GM08714 (cell line): Measurements from ENCODE around the gene DAPK2.
A peak's percentile ranks its signal among the peaks of the same experiment; 100 is the strongest.
"Not testable (repeated sequence)": the region's sequence is repeated elsewhere in the genome, so short reads cannot be mapped to it uniquely, and the experiment has no call there.

Experiments used
- H3K4me3 ChIP-seq: fragments of 200-500 bp; sonication (Bioruptor generic); 2 replicates; pipeline ENCODE4 v1.5.1; 2014; ENCODE audit warnings: mild to moderate bottlenecking, low read length, inconsistent platforms
- ZNF274 ChIP-seq: IDR thresholded peaks from 2 replicates; pipeline ENCODE4 v1.6.1; 2012; ENCODE audit warnings: mild to moderate bottlenecking, low read depth, low read length

DAPK2 gene

DNA sequence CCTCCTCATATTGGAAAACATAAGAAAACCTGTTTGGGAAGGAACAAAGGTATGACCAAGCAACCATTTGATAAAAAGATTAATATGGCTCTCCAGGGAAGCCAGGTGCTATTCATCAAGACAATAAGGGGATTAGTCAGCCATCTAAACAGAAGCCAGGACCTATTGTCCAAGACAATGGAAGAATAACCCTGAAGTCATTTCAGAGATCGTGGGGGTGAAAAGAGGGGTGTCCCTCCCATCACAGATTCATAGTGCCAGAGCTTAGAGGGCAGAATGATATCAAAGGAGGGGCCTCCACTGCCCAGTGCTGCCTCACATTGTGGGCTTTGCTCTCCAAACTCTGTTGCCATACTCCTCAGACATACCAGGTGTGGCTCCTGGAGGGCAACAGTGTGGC lies 73.5 kb downstream of the DAPK2 start:
- TF ChIP-seq ZNF274 = no peak
- no peak overlapping the region for H3K4me3 ChIP-seq

DNA sequence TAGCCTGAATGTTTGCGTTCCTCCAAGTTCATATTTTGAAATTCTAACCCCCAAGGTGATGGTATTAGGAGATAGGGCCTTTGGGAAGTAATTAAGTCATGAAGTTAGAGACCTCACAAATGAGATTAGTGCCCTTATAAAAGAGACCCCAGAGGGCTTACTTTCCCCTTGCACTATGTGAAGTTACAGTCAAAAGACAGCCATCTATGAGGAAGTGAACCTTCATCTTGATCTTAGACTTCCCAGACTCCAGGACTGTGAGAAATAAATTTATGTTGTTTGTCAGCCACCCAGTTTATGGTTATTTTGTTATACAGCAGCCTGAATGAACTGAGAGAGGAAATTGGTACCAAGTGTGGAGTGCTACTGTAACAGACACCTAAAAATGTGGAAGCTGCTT lies 74.4 kb downstream of the DAPK2 start:
- H3K4me3 ChIP-seq = no peak overlapping the region; the same call in 1 of the 2 replicates
- TF ChIP-seq ZNF274 = no peak

DNA sequence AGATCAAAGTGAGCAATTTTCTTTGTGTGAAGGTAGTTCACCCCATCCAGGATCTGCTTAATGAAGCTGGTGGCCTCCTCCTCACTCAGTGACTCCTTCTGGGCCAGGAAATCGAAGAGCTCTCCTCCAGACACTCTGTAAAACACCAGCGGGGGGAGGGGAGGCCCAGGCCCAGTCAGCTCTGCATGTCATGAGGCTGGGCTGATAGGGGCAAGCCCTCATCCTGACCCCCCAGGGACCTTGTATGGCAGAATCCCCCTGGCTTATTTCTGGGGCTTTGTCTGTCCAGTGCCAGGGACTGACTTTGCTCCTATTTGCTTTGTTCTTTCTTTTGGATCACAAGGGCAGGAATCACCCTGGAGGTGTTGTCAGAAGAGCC lies 74.9 kb downstream of the DAPK2 start:
- H3K4me3 ChIP-seq = peak overlapping the region; percentile 2; the same call in 1 of the 2 replicates
- TF ChIP-seq ZNF274 = no peak

GRCh38 chr15:63970621-63971426 lies 75.5 kb downstream of the DAPK2 start:
- no peak for TF ChIP-seq ZNF274
- peak overlapping the region; percentile 25; the same call in 1 of the 2 replicates for H3K4me3 ChIP-seq

DNA sequence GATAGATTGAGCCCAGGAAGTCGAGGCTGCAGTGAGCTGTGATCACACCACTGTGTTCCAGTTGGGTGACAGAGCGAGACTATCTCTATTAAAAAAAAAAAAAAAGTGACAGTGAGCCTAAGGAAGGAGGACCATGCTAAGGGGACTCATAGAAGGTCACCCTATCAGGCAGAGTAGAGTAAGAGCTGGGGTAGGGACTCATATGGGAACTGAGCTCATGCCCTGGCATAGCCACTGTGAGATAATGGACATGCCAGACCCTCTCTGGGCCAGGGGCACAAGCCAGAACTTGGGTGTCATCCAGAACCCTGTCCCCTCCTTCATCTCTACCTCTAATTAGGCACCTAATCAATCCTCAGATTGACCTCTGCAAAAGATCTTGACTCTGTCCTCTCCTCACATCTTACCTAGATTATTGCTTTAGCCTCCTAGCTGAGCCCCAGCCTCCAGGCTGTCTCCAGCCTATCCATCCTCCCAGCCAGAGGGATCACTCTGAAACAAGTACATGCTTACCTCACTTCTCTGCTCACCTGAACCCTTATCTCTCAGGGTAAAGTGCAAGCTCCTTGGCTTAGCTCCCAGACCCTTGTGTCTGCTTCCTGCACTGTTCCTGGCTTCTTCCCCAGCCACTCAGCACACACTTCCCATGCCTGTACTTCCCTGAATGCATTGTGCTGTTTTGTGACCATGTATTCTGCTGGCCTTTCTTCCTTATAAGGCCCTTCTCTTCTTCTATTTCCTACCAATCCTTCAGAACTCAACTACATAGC lies 76.4 kb downstream of the DAPK2 start:
- H3K4me3 ChIP-seq = peak overlapping the region; percentile 25; the same call in 1 of the 2 replicates
- no peak for TF ChIP-seq ZNF274

DNA sequence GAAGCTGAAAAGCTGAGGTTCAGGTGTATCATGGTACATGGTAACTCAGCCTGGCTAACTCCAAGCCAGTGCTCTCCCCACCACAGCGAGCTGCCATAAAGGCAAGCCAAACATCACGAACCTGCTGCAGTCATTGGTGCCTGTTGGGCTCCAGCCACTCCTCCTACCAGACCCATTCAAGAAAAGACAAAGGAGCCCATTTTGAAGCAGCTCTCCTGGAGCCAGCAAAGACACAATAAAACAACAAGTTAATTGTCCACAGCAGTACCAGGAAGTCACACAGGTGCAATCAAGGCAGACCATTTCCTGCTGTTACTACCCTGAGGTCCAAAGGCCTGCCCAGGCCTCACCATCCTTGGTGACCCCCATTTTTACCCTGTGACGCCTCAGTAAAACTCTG lies 77.6 kb downstream of the DAPK2 start:
- H3K4me3 ChIP-seq = no peak overlapping the region
- no peak for TF ChIP-seq ZNF274

DNA sequence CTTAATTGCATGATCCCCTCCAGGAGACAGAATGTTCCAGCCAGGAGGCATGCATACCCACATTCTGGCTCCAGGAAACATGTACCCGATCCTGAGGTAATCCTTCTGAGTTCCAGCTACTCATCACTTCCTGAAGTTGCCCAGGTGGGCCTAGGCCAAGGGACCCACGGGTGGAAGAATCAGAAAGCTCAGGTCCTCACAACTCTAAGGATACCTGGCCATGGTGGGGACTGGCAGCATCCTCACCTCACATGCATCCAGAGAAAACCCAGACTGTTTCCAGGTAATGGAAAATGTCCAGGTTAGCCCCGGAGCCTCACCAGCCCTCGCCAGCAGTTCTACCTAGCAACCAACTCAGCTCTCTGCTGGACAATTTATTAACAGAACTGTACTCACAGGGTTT lies 78.2 kb downstream of the DAPK2 start:
- H3K4me3 ChIP-seq = no peak overlapping the region
- TF ChIP-seq ZNF274 = no peak

DNA sequence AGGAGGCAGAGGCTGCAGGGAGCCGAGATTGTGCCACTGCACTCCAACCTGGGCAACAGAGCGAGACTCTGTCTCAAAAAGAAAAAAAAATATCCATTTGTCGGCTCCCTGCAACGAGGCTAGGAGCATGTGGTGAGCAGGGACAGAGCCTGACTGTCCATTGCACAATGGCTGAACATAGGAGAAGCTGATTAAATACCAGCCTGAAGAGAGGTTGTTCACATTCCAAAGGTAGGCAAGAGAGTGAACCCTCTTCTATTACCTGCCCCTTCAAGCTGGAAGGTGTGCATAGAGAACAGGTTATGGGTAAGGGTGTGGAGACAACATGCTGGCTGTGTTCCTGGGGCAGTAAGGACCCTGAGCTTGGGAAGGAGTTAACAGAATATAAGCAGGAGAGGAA lies 78.7 kb downstream of the DAPK2 start:
- no peak for TF ChIP-seq ZNF274
- H3K4me3 ChIP-seq = no peak overlapping the region

DNA sequence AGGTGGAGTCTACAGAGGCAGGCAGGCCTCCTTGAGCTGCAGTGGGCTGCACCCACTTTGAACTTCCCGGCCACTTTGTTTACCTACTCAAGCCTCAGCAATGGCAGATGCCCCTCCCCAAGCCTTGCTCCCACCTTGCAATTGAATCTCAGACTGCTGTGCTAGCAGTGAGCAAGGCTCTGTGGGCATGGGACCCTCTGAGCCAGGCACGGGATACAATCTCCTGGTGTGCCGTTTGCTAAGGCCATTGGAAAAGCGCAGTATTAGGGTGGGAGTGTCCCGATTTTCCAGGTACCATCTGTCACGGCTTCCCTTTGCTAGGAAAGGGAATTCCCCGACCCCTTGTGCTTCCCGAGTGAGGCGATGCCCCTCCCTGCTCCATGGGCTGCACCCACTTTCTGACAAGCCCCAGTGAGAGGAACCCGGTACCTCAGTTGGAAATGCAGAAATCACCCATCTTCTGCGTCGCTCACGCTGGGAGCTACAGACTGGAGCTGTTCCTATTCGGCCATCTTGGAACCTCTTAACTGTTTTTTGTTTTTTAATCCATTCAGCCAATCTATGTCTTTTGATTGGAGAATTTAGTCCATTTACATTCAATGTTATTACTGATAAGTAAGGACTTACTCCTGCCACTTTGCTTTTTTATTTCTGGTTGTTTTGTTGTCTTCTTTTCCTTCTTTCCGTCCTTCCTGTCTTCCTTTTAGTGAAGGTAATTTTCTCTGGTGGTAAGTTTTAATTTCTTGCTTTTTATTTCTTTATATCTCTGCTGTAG lies 83.2 kb downstream of the DAPK2 start:
- H3K4me3 ChIP-seq = not testable (repeated sequence)

GRCh38 chr15:63953524-63953923 lies 92.8 kb downstream of the DAPK2 start:
- TF ChIP-seq ZNF274 = no peak
- no peak overlapping the region for H3K4me3 ChIP-seq

DNA sequence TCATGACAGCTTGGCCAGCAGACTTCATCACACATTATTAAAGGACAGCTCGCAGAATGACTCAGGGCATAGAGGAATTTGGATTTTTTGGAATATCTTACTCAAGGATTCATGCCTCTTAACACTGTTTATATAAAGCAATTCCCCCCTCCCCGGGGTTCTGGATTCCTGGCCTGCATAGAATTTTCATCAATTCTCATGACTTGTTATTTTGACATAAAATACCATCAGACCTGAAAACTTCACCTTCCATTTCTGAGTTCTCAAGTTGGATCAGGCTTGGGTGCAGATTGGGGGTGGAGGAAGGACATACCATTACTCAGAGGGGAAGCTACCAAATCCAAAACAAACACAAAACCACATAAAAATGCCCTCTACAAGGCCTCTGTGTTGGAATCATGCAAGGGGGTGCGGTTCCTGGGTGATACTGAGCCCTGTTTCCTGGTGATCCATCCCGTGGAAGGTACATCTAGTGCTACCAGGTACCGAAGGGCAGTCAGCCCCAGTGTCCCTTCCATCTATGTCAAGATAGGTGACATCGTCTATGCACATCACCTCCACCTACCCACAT lies 95.3 kb downstream of the DAPK2 start:
- H3K4me3 ChIP-seq = no peak overlapping the region
- no peak for TF ChIP-seq ZNF274

- H3K4me3 ChIP-seq = no peak overlapping the region
- TF ChIP-seq ZNF274 = no peak
Observed at GRCh38 chr15:63948971-63949370, 97.3 kb downstream of the DAPK2 start.

GRCh38 chr15:63948436-63948835 lies 97.8 kb downstream of the DAPK2 start:
- H3K4me3 ChIP-seq = no peak overlapping the region
- TF ChIP-seq ZNF274 = no peak

GRCh38 chr15:63947228-63947627 lies 99.1 kb downstream of the DAPK2 start:
- H3K4me3 ChIP-seq = no peak overlapping the region

More at GRCh38 chr15:63947228-63947627, 99.1 kb downstream of the DAPK2 start:
- no peak for TF ChIP-seq ZNF274
